A549 treated with dexamethasone at 1 μM for 4 hours (cell line): Measurements from ENCODE around the gene CFAP45. TPM values are rescaled to one million over a fixed set of nuclear protein-coding genes. Genes with fewer than 3 reads are reported as not detected.

ENCODE experiments used
- total RNA-seq: library from RNA; stranded (reverse); fragments of 200-300 nt; extraction: Qiagen RNA extraction; gene quantifications from 5 replicates; pipeline ENCODE4 v1.2.3, GENCODE V29; 2022

The CFAP45 gene, protein sequence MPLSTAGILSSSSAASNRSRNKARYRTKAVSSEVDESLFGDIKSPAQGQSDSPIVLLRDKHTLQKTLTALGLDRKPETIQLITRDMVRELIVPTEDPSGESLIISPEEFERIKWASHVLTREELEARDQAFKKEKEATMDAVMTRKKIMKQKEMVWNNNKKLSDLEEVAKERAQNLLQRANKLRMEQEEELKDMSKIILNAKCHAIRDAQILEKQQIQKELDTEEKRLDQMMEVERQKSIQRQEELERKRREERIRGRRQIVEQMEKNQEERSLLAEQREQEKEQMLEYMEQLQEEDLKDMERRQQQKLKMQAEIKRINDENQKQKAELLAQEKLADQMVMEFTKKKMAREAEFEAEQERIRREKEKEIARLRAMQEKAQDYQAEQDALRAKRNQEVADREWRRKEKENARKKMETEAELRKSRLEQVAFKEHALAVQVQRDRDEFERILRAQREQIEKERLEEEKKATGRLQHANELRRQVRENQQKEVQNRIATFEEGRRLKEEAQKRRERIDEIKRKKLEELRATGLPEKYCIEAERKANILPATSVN
- 0.53 to 0.80 TPM (median 0.75 TPM) in 5 replicates for total RNA-seq

DNA sequence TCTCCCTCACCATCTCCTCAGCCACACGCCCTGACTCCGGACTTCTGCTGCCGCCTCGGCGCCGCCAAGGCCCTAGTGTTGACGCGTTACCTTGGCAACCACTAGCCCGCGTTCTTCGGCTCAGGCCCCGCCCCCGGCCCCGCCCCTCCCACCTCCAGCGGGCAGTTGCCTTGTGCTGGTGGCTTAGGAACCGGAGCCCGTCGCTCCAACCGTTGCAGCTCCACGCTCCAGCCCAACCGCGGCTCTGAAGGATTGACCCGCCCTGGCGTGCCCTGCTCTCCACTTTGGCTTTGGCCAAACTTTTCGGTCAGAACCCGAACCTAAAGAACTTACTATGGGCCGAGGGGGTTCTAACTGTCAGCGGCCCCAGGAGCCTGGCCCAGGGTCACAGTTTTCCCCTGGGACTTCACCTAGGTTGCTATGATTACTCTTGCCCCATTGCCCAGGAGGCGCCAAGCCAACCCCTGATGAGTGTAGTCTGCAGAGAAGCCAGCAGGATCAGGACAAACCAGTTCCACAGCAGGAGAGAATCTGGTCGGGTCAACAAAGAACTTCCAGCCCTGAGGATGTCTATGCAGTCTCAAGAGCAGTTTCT lies at the start of gene CFAP45:
CFAP45 (minus strand) TSS at position 80 of the 595 bp plus-strand sequence; CDS start at position 13, 67 bp downstream.

DNA sequence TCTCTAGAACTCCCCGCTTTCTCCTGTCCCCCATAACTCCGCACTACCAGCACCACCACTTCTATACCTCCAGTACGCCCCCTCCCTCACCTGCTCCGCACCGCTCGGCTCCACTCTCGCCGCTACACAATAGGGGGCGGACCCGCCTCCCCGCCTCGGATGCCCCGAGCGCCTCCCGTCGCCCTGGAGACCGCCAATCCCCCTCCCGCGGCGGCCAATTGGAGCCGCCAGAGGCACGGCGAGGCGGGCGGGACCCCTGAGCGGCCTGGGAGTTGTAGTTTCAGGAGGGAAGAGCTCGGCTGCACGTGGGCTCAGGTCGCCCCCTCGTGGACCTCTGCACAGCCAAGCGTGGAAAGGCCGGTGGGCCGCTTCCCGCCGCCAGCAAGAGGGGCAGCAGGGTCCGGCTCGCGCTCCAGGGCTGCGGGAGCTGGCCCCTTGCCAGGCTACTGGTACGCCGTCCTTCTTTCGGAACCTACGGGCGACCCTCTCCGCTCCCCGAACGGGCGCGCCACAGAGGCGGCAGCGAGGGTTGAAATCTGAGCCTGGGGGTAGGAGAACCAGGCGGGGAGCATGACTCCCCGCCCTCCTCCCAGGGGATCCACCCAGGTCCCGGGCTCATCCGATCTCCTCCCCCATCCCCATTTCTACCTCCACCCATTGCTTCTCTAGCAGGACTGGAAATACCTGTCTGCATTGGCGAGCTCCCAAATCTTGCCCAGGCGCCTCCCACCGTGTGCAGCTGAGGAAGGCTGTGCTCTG lies 45.7 kb upstream of the CFAP45 start, which contains the start of gene IGSF9:
IGSF9 (minus strand) TSS at position 131 of the 759 bp plus-strand sequence. CDS start 2,159 bp downstream, outside the sequence.

DNA sequence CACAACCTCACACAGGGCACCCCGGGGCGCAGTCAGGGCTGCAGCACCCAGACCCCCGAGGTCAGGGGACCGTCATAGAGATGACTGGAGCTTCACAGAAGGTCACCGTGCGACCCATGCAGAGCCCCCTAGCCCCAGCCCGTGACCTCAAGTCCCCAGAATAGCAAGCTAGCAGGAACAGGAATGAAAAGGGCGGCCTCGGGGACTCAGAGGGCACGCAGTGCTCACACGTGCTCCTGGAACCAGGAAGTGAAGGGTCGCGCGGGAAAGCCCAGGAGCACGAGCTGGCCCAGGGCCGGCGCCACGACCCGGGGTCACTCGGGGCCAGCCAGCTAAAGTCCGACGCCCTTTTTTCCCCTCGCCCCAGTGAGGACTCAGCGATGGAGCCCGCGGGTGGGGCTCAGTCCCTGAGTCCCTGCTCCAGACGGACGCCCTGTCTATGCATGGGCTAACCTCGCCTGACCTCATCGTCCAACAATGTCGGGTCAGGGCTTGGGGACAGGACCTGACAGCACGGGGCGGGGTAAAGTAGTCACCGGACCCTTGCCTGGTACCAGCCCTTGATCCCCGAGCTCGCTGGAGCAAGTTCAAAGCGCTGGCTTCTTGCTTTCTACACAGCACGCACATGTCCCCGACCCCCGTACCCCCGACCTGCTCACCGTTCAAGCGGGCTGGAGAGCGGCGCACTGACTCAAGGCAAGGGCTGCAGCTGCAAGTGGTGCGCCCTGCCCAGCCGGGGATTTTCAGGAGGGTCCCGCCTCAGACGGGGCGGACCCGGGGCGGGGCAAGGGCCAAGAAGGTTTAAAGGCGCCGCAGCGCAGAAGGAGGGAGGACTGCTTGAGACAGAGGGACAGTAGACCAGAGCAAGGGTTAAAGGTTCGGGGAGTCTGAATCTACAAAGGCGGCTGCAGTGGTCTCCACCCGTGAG lies 25.1 kb upstream of the CFAP45 start, which contains the start of gene TAGLN2:
TAGLN2 (minus strand) TSS at position 717 of the 928 bp plus-strand sequence. CDS start 4,998 bp downstream, outside the sequence.

DNA sequence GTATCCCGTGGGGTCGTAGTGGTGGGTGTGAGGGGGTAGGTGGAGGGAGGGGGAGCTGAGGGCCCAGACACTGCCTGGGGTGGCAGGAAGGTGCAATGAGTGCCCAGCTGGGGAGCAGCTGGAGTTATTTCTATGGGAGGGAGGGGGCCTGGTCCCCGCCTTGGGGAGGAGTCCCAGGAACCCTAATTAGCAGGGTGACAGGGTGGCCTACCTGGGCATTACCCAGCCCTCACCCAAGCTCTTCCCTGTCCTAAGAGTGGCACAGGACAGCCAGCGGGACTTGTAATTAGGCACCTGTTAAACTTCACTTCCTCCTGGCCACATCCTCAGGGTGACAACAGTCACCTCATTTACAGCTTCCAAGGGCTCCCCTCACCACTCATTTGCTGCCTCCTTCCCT lies 37.4 kb downstream of the CFAP45 start, which contains the start of gene VSIG8:
VSIG8 (minus strand) TSS at position 101 of the 400 bp plus-strand sequence. CDS start 136 bp downstream, outside the sequence.

DNA sequence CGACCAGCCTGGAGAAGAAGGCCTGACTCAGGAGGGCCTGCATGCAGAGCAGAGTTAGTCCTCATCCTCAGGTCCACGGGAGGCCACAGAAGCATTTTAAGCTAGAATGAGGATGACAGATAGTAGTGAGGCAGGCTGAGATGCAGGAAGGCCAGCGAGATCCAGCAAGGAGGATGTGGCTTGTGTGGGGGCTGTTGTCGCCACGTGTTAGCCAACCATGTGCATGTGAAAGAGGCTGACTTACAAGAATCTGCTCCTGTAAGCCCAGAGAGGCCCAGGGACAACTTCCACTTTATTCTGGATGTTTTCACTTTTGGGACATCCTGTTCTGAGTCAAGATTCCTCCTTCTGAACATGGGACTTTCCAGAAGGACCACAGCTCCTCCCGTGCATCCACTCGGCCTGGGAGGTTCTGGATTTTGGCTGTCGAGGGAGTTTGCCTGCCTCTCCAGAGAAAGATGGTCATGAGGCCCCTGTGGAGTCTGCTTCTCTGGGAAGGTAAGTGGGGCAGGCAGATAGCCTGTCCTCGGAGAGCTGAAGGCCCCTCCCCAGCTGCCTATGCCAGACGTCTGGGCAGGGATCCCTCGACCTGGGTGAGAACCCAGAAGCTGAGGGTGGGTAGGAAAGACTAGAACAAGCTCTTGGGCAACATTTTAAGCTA lies 73.4 kb downstream of the CFAP45 start, which contains the start of gene SLAMF8:
SLAMF8 (plus strand) TSS at position 433 of the 661 bp plus-strand sequence; CDS start at position 459, 26 bp downstream.

Other genes starting within 250 kb of the CFAP45 start
- not detected in 5 replicates for gene CRP, start 185.6 kb downstream of the CFAP45 start, total RNA-seq
- gene DUSP23, start 119.2 kb downstream of the CFAP45 start, total RNA-seq: 58.0 to 74.4 TPM (median 72.4 TPM) in 5 replicates
- gene FCRL6, start 97.8 kb downstream of the CFAP45 start, total RNA-seq: not detected in 5 replicates
- 0.05 to 0.31 TPM (median 0.15 TPM) in 5 replicates for gene SLAMF8, start 73.3 kb downstream of the CFAP45 start, total RNA-seq
- gene VSIG8, start 37.5 kb downstream of the CFAP45 start, total RNA-seq: 0.06 to 0.11 TPM in 2 of 5 replicates, not detected in the others
- gene TAGLN2, start 25.3 kb upstream of the CFAP45 start, total RNA-seq: 973 to 1,007 TPM (median 994 TPM) in 5 replicates
- 0.14 to 0.21 TPM (median 0.19 TPM) in 5 replicates for gene IGSF9, start 45.4 kb upstream of the CFAP45 start, total RNA-seq
- gene SLAMF9, start 54.1 kb upstream of the CFAP45 start, total RNA-seq: 0.22 to 0.43 TPM (median 0.37 TPM) in 5 replicates
- gene PIGM, start 131.8 kb upstream of the CFAP45 start, total RNA-seq: 4.0 to 4.9 TPM (median 4.5 TPM) in 5 replicates
- not detected in 5 replicates for gene KCNJ10, start 170.0 kb upstream of the CFAP45 start, total RNA-seq
- gene KCNJ9, start 181.4 kb upstream of the CFAP45 start, total RNA-seq: not detected in 5 replicates
- gene IGSF8, start 198.5 kb upstream of the CFAP45 start, total RNA-seq: 5.7 to 9.9 TPM (median 8.8 TPM) in 5 replicates
- 0.05 to 0.19 TPM (median 0.08 TPM) in 5 replicates for gene ATP1A2, start 215.6 kb upstream of the CFAP45 start, total RNA-seq